HCT116 (cell line): Measurements from ENCODE around the gene AUTS2.

Experiments
- CBX3 ChIP-seq: IDR thresholded peaks from 2 replicates; pipeline ENCODE4 v1.6.1; 2012; ENCODE audit warnings: low read depth
- EZH2 ChIP-seq: fragments of 200-600 bp; sonication (generic); IDR thresholded peaks from 2 replicates; pipeline ENCODE4 v1.6.1; 2017; ENCODE audit warnings: antibody characterized with exemption, mixed run types
- EZH2phosphoT487 ChIP-seq: fragments of 200-600 bp; IDR thresholded peaks from 2 replicates; pipeline ENCODE4 v1.6.1; 2018; ENCODE audit warnings: antibody characterized with exemption, borderline replicate concordance
- FOSL1 ChIP-seq: IDR thresholded peaks from 2 replicates; pipeline ENCODE4 v1.6.1; 2012; ENCODE audit warnings: low read depth
- POLR2A ChIP-seq: IDR thresholded peaks from 2 replicates; pipeline ENCODE4 v1.7.0; 2011; ENCODE audit warnings: borderline replicate concordance; ENCODE audit not compliant: insufficient read depth, insufficient read length; ENCODE audit errors: extremely low read depth
- POLR2AphosphoS5 ChIP-seq: IDR thresholded peaks from 2 replicates; pipeline ENCODE4 v1.6.1; 2011; ENCODE audit warnings: mild to moderate bottlenecking, low read depth, low read length, moderate library complexity
- RAD21 ChIP-seq: IDR thresholded peaks from 2 replicates; pipeline ENCODE4 v1.6.1; 2012; ENCODE audit warnings: low read depth, mild to moderate bottlenecking
- YY1 ChIP-seq: IDR thresholded peaks from 2 replicates; pipeline ENCODE4 v1.6.1; 2011; ENCODE audit warnings: low read length, low read depth, moderate library complexity, mild to moderate bottlenecking; ENCODE audit not compliant: insufficient replicate concordance; ENCODE audit errors: extremely low read depth
- TF ChIP-seq, protein P1 (sequence below), 3 experiments: fragments of 200-600 bp in 1 of 3; sonication (generic) in 1 of 3; IDR thresholded peaks in 2 of 3; conservative IDR thresholded peaks in 1 of 3; 2 replicates each; pipeline ENCODE4 v1.5.1; 2012 to 2017; ENCODE audit warnings: low read depth in 2 of 3, low read length in 2 of 3, antibody characterized with exemption in 1 of 3, borderline replicate concordance in 1 of 3, control low read depth in 1 of 3, mild to moderate bottlenecking in 1 of 3, mixed read lengths in 1 of 3, mixed run types in 1 of 3, moderate library complexity in 1 of 3; ENCODE audit not compliant: insufficient read depth in 1 of 3
- TF ChIP-seq, protein P2 (sequence below): IDR thresholded peaks from 2 replicates; pipeline ENCODE4 v1.6.1; 2012
- TF ChIP-seq, protein P3 (sequence below): IDR thresholded peaks from 2 replicates; pipeline ENCODE4 v1.6.1; 2012
- TF ChIP-seq, protein P4 (sequence below): IDR thresholded peaks from 2 replicates; pipeline ENCODE4 v1.6.1; 2012; ENCODE audit warnings: low read depth
- TF ChIP-seq, protein P5 (sequence below): IDR thresholded peaks from 2 replicates; pipeline ENCODE4 v1.6.1; 2011; ENCODE audit warnings: mild to moderate bottlenecking, low read length, moderate library complexity; ENCODE audit not compliant: insufficient replicate concordance; ENCODE audit errors: extremely low read depth

DNA sequence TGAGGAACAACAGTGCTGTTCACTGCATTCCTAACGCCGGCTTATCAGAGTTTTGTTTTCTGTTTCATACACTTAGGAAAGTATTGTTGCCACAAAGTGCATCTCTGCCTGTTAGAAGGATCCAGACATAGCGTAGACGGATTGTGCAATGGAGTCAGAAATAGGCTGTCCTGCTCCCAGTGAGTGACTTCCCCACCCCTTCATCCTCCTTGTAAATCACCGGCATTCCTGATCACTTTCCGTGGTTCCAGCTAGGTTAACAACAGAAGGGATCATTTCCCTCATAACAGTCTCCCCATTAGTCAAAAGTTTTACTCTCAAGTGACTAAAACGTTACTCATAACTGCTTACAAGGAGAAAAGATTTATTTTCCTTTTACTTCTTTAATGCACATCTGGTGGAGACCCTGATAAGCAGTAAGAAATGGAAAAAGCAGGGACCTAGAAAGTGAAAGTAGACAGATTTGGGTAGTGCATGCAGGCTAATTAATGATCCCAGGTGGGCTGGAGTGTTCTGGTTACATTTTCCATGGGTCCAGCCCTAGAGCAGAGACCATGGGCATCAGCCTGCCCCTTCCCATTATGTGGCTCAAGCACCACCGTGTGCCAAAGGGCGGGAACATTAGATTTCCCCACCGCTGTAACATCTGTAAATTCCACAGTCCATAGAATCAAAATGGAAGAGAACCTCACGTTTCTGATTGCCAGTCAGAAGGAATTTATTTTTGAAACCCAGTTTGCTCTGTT is 1138.6 kb downstream of the AUTS2 start:
- TF ChIP-seq POLR2AphosphoS5 (no peak), POLR2A (no peak), YY1 (no peak), EZH2phosphoT487 (no peak), RAD21 (no peak), EZH2 (no peak), FOSL1 (no peak), CBX3 (no peak)
- TF ChIP-seq, protein P1, sequence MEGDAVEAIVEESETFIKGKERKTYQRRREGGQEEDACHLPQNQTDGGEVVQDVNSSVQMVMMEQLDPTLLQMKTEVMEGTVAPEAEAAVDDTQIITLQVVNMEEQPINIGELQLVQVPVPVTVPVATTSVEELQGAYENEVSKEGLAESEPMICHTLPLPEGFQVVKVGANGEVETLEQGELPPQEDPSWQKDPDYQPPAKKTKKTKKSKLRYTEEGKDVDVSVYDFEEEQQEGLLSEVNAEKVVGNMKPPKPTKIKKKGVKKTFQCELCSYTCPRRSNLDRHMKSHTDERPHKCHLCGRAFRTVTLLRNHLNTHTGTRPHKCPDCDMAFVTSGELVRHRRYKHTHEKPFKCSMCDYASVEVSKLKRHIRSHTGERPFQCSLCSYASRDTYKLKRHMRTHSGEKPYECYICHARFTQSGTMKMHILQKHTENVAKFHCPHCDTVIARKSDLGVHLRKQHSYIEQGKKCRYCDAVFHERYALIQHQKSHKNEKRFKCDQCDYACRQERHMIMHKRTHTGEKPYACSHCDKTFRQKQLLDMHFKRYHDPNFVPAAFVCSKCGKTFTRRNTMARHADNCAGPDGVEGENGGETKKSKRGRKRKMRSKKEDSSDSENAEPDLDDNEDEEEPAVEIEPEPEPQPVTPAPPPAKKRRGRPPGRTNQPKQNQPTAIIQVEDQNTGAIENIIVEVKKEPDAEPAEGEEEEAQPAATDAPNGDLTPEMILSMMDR (IDR thresholded peaks at IDR 0.05 in 2 of 3, conservative IDR thresholded peaks at IDR 0.05 in 1 of 3; ENCODE audit: borderline replicate concordance in 1 of 3, insufficient read depth in 1 of 3, low read depth in 2 of 3, low read length in 2 of 3): no peak
- TF ChIP-seq, protein P2, sequence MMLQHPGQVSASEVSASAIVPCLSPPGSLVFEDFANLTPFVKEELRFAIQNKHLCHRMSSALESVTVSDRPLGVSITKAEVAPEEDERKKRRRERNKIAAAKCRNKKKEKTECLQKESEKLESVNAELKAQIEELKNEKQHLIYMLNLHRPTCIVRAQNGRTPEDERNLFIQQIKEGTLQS: no peak
- TF ChIP-seq, protein P3, sequence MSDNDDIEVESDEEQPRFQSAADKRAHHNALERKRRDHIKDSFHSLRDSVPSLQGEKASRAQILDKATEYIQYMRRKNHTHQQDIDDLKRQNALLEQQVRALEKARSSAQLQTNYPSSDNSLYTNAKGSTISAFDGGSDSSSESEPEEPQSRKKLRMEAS: no peak
- TF ChIP-seq, protein P4, sequence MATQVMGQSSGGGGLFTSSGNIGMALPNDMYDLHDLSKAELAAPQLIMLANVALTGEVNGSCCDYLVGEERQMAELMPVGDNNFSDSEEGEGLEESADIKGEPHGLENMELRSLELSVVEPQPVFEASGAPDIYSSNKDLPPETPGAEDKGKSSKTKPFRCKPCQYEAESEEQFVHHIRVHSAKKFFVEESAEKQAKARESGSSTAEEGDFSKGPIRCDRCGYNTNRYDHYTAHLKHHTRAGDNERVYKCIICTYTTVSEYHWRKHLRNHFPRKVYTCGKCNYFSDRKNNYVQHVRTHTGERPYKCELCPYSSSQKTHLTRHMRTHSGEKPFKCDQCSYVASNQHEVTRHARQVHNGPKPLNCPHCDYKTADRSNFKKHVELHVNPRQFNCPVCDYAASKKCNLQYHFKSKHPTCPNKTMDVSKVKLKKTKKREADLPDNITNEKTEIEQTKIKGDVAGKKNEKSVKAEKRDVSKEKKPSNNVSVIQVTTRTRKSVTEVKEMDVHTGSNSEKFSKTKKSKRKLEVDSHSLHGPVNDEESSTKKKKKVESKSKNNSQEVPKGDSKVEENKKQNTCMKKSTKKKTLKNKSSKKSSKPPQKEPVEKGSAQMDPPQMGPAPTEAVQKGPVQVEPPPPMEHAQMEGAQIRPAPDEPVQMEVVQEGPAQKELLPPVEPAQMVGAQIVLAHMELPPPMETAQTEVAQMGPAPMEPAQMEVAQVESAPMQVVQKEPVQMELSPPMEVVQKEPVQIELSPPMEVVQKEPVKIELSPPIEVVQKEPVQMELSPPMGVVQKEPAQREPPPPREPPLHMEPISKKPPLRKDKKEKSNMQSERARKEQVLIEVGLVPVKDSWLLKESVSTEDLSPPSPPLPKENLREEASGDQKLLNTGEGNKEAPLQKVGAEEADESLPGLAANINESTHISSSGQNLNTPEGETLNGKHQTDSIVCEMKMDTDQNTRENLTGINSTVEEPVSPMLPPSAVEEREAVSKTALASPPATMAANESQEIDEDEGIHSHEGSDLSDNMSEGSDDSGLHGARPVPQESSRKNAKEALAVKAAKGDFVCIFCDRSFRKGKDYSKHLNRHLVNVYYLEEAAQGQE: no peak
- TF ChIP-seq, protein P5, sequence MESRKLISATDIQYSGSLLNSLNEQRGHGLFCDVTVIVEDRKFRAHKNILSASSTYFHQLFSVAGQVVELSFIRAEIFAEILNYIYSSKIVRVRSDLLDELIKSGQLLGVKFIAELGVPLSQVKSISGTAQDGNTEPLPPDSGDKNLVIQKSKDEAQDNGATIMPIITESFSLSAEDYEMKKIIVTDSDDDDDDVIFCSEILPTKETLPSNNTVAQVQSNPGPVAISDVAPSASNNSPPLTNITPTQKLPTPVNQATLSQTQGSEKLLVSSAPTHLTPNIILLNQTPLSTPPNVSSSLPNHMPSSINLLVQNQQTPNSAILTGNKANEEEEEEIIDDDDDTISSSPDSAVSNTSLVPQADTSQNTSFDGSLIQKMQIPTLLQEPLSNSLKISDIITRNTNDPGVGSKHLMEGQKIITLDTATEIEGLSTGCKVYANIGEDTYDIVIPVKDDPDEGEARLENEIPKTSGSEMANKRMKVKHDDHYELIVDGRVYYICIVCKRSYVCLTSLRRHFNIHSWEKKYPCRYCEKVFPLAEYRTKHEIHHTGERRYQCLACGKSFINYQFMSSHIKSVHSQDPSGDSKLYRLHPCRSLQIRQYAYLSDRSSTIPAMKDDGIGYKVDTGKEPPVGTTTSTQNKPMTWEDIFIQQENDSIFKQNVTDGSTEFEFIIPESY: no peak
